Measurements from ENCODE around the gene CHRNA4. TPM values are rescaled to one million over a fixed set of nuclear protein-coding genes. Genes with fewer than 3 reads are reported as not detected.

CHRNA4 gene
- total and polyA plus RNA-seq, 9 of the 15 experiments (the other 6 are each of a cell fraction or from before 2014, with no cell fraction given) = not detected

DNA sequence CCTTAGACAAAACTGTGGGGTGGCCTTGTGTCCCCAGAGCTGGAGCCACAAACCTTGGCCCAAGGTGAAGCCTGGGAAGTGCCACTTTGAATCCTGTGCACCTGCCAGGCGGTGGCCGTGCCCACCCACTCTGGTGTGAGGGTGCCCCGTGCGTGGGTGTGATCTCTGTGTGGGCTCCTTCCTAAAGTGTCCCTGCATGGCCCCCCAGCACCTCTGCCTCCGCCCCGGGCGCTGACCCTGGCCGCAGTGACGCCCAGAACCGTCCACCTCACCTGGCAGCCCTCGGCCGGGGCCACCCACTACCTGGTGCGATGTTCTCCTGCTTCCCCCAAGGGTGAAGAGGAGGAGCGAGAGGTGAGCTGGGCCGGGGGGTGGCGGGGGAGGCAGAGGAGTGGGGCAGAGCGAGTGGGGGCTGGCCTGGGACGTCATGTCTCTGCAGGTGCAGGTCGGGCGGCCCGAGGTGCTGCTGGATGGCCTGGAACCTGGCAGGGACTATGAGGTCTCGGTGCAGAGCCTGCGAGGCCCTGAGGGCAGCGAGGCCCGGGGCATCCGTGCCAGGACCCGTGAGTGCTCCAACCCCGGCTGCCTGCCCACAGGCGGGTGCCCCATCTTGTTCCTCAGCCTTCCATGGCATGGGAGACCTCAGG is 49.8 kb downstream of the CHRNA4 start:
- no peak overlapping the region for H3K27ac ChIP-seq (ENCODE audit: extremely low read depth, low read depth, low read length)
- ChIA-PET POLR2A (interaction anchor here (0.7 kb wide), 1 partner anchor 894 kb away, joined by 3 read pairs; no protein-coding TSS in a partner anchor), CTCF (ENCODE audit: low intra/inter-chr PET ratio) (no interaction called here)
- no peak overlapping the region for H3K4me3 ChIP-seq
- ATAC-seq (no peak), FAIRE-seq (no peak), DNase-seq (ENCODE audit: extremely low read depth in 1 of 4, low spot score in 3 of 4) (no peak)
- no peak overlapping the region for H3K9ac ChIP-seq (ENCODE audit: insufficient read depth in 1 of 2, low read depth in 2 of 2, low read length in 2 of 2)
- H4K20me1 ChIP-seq (replicated peaks; ENCODE audit: control insufficient read depth, insufficient read depth, low read length) = peaks cover 12% of the 10 kb centered on the region; the same call in 1 of the 2 replicates
- H3K36me3 ChIP-seq (ENCODE audit: control insufficient read depth, insufficient read depth, low read length) = no peaks in the 10 kb centered on the region
- intact Hi-C loops (cut with micrococcal nuclease) = loop anchor here (2.0 kb wide), 1 partner anchor 69 kb away; no protein-coding TSS in a partner anchor
- H3K4me2 ChIP-seq (ENCODE audit: insufficient read depth, low read length) = no peak overlapping the region
- peaks cover 0 to 58% of the 10 kb centered on the region in 2 experiments; a peak in 2 of 5 replicates for H3K27me3 ChIP-seq (ENCODE audit: control insufficient read depth in 2 of 2, insufficient read depth in 2 of 2, low read length in 2 of 2)
- no peaks in the 10 kb centered on the region for H3K9me3 ChIP-seq (replicated peaks; ENCODE audit: control insufficient read depth, insufficient read depth, low read depth, low read length)
- TF ChIP-seq MEF2A (IDR thresholded peaks at IDR 0.05; ENCODE audit: control insufficient read depth, low read depth, low read length) = no peak
- TF ChIP-seq ZKSCAN8 (CRISPR knock-in tag; IDR thresholded peaks at IDR 0.05) = no peak
- TF ChIP-seq KAT7 (CRISPR knock-in tag; IDR thresholded peaks at IDR 0.05; ENCODE audit: borderline replicate concordance) = no peak
- TF ChIP-seq SRSF7 (optimal IDR thresholded peaks at IDR 0.05; ENCODE audit: low read depth, low read length) = no peak
- no peak for TF ChIP-seq DNMT1 (IDR thresholded peaks at IDR 0.05)
- no peak for TF ChIP-seq BRF1 (IDR thresholded peaks at IDR 0.05; ENCODE audit: borderline replicate concordance, extremely low read depth, insufficient read length)
- TF ChIP-seq ZNF316 (IDR thresholded peaks at IDR 0.05) = no peak
- no peak for TF ChIP-seq MAZ (CRISPR knock-in tag; conservative IDR thresholded peaks at IDR 0.05 in 1 of 2, IDR thresholded peaks at IDR 0.05 in 1 of 2)
- no peak for TF ChIP-seq JUNB (CRISPR knock-in tag; conservative IDR thresholded peaks at IDR 0.05)
- no peak for TF ChIP-seq TCFL5 (CRISPR knock-in tag; conservative IDR thresholded peaks at IDR 0.05)
- TF ChIP-seq CBFB (CRISPR knock-in tag; IDR thresholded peaks at IDR 0.05) = no peak
- TF ChIP-seq BHLHE40 (IDR thresholded peaks at IDR 0.05; ENCODE audit: low read length) = no peak
- no peak for TF ChIP-seq ZNF695 (CRISPR knock-in tag; IDR thresholded peaks at IDR 0.05)
- no peak for TF ChIP-seq CBX5 (IDR thresholded peaks at IDR 0.05; ENCODE audit: borderline replicate concordance, low read depth)
- no peak for TF ChIP-seq ZNF740 (CRISPR knock-in tag; IDR thresholded peaks at IDR 0.05)
- TF ChIP-seq ZNF740 (tag; IDR thresholded peaks at IDR 0.05) = no peak
- no peak for TF ChIP-seq DMBX1 (CRISPR knock-in tag; IDR thresholded peaks at IDR 0.05; ENCODE audit: borderline replicate concordance)
- H2AFZ ChIP-seq (ENCODE audit: low read depth, low read length) = no peak overlapping the region
- BruUV-seq (replicated peaks) = no TSS peak
- WGBS (ENCODE audit: insufficient coverage, low coverage, missing lambda C conversion rate) = 2% methylated on average over 8 of the region's 29 CpGs
- in situ Hi-C loops (cut with MboI) = no loop called here
- no peaks in the 10 kb centered on the region for H3K79me2 ChIP-seq (ENCODE audit: control insufficient read depth, insufficient read depth, low read length)
- peaks cover 0 to 71% of the 10 kb centered on the region in 2 experiments; a peak in 2 of 5 replicates for H3K4me1 ChIP-seq (replicated peaks in 1 of 2; ENCODE audit: control insufficient read depth in 2 of 2, insufficient read depth in 2 of 2, low read length in 2 of 2)
- no peaks in the 10 kb centered on the region for H3K9me1 ChIP-seq (ENCODE audit: control insufficient read depth, insufficient read depth, low read length)

Data from K562 (cell line).